Inferior parietal cortex (tissue), 1 donor: ENCODE data around the gene IFT22.
"Not testable (repeated sequence)": the region's sequence is repeated elsewhere in the genome, so short reads cannot be mapped to it uniquely, and the experiment has no call there.

Source experiments
- DNase-seq: peaks from one replicate; pipeline ENCODE4 v3.0.0-alpha.2; 2016; ENCODE audit errors: extremely low spot score

IFT22 gene

GRCh38 chr7:101308245-101309085 lies 13.1 kb downstream of the IFT22 start:
- no peak for DNase-seq

GRCh38 chr7:101306307-101306706 lies 15.3 kb downstream of the IFT22 start:
- no peak for DNase-seq

DNA sequence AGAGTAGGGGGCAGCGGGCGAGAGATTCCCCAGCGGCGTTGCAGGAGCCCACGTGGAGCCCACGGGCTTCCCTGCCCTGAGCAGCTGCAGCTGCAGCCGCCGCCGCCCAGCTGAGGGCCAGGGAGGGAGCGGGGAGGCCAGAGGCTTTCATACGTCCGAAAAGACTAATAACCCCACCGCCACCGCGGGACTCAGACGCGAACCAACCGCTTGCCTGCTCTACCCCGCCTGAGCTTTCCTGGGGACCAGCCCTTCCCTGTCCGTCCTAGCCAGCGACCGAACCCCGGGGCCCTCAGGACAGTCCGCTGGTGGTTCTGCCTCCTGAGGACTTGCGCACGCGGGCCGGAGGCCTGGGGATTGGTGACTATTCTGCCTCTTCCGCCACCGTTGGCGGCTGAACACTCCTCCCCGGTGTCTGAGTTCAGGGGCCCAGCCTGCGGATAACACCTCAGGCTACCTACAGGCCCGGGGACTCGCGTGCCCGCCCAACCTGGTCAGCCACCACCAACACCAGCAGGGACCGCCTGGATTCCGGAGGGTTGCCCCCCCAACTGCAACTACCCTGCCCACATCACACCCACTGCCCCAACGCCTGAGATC lies 18.4 kb downstream of the IFT22 start:
- DNase-seq: no peak

DNA sequence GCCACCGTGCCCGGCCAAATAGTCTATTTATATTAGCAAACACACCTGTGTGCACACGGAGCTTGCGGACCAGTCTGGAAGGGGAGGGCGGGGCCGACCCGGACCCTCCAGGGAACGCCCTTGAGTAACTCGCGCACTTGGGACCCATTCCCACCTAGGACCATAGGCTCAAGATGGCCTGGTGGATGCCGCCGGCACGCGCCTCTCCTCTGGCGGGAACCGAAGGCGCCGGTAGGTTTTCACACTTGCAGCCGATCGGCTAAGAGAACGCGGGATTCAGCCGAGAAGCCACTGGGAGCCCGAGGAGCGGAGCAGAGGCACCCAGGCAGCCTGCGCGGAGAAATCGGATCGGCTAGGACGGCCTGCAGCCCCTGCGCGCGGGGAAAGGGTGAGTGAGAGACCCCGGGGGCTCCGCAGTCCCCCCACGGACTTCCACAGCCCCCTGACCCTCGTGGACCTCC lies 18.9 kb downstream of the IFT22 start:
- no peak for DNase-seq

DNA sequence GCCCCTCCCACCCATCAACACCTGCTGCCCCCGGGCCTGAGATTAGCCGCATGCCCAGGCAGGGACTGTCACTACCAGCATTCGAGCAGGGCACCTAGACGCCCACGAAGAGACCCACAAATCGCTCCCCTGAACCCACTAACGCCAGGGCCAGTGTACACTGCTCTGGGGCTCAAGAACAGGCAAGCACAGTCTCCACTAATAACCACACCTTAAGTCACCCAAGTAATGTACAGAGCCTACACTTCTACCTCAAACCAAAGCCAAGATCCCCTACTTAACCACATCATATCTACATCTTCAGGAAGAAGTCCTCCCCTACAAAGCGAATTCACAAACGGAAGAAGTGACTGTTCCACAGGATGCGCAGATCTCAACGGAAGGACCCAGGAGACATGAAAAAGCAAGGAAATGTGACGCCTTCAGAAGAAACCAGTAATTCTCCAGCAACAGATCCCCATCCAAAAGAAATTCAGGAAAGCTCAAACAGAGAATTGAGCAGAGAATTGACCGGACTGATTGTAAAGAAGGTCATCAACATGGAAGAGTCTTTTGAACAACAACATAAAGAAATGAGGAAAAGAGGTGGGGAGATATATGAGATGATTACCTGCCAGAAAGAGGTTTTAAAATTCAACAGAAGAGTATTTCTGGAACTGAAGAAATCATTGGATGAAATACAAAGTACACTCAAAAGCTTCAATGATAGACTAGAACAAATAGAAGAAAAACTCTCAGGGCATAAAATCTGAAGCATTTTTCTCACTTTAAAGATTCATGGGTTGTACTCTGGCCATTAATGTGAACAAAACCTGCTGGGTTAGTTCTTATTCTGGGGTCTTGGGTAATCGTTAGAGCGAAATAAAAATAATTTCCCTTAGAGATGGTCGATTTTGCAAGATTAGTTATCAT lies 20.9 kb downstream of the IFT22 start:
- no peak for DNase-seq

- no peak for DNase-seq
Measured at GRCh38 chr7:101299511-101300464, 21.8 kb downstream of the IFT22 start.

DNA sequence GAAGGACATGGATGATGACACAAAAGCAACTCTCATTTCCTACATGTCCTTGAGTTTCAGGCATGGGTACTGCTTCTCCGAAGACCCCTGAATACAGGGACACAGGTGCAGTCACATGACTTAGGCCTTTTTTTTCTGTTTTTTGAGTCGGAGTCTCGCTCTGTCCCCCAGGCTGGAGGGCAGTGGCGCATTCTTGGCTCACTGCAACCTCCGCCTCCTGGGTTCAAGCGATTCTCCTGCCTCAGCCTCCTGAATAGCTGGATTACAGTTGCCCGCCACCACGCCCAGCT lies 26.8 kb downstream of the IFT22 start:
- DNase-seq: no peak

DNA sequence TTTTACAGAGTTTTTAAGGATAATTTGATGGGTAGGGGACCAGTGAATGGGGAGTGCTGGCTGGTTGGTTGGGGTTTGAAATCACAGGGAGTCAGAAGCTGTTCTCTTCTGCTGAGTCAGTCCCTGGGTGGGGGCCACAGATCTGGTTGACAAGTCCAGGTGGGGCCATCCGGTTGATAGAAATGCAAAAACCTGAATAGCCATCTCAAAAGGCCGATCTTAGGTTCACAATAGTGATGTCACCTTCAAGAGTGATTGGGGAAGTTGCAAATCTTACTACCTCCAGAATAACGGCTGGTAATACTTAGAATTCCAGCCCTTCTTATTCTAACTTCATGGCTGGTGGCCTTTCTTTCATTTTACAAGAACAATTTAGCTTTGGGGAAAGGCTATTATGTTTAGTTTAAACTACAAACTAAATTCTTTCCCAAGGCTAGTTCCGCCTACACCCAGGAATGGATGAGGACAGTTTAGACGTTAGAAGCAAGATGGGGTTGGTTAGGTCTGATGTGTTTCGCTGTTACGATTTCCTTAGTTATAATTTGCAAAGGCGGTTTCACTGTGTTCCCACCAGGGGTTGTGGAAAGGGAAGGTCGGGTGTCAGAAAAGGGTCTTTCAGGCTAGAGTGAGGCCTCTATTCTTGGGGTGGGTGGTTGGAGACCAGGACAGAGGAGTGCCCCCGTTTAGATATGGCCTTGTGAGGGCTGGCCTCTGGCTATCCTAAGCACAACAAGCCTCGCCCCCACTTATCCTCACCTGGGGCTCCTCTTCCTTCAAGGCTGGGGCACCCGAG lies 27.4 kb downstream of the IFT22 start:
- no peak for DNase-seq

- DNase-seq: not testable (repeated sequence)
Measured at GRCh38 chr7:101293069-101294021, 28.3 kb downstream of the IFT22 start.

DNA sequence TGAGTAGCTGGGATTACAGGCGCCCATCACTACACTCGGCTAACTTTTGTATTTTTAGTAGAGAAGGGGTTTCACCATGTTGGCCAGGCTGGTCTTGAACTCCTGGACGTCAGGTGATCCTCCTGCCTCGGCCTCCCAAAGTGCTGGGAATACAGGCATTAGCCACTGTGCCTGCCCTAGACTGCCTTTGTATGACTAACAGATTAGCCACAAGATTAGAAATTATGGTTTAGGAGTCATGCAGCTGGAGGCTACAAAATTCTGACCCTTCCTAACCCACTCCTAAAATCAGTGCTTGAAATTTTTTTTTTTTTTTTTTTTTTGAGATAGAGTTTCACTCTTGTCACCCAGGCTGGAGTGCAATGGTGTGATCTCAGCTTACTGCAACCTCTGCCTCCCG lies 29.0 kb downstream of the IFT22 start:
- not testable (repeated sequence) for DNase-seq

GRCh38 chr7:101290186-101291037 lies 31.2 kb downstream of the IFT22 start:
- DNase-seq: peak; percentile 58

- DNase-seq: not testable (repeated sequence)
Measured at GRCh38 chr7:101289687-101290086, 31.9 kb downstream of the IFT22 start.

DNA sequence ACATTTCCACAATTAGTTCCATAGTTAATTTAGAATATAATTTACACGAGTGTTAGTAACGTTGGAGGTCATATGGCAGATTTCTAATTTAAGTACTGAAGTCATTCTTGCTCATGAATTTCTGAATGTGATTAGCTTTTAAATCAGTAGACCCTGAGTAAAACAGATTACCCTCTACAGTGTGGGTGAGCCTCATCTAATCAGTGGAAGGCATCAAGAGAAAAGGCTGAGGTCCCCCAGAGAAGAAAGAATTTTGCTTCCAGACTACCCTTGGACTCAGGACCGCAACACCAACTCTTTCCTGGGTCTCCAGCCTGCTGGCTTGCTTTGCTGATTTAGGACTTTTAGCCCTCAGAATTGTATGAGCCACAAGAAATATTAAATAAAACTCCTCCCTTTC lies 33.2 kb downstream of the IFT22 start:
- DNase-seq: no peak

DNA sequence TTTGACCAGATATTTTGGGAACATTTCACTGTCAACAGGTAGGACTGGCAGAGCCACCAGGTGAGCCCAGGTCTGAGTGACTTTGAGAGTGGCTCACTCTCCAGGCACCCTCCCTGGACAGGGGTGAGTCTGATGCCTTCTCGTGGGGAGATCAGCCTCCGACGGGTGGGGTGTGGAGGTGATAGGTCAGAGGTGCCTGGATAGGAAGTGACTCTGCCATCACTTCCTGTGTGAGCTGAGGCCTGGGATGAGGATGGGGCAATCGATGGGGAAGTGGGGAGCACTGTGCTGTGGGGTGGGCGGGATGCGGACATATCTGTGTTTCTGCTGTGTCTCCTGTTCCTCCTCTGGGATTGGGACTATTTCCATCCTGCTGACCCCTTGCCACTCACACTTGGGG lies 34.6 kb downstream of the IFT22 start:
- no peak for DNase-seq

DNA sequence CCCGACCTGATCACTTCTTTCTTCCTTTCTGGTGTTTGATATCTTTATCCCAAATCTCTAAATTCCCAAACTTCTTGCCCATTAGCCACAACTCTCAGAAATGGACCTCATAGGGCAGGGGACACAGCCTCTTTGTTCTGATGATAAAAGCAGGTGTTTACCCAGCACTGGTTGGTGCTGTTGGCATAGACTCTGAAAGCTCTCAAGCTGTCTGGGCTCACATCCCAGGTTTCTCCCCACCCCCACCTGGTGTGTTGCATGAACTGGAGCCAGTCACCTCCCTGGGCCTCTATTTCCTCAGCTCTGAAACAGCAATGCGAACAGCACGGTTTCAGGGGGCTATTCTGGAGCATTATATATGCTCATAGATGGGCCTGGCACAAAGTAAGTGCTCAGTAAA lies 35.7 kb downstream of the IFT22 start:
- not testable (repeated sequence) for DNase-seq

GRCh38 chr7:101285171-101285570 lies 36.4 kb downstream of the IFT22 start:
- no peak for DNase-seq

DNA sequence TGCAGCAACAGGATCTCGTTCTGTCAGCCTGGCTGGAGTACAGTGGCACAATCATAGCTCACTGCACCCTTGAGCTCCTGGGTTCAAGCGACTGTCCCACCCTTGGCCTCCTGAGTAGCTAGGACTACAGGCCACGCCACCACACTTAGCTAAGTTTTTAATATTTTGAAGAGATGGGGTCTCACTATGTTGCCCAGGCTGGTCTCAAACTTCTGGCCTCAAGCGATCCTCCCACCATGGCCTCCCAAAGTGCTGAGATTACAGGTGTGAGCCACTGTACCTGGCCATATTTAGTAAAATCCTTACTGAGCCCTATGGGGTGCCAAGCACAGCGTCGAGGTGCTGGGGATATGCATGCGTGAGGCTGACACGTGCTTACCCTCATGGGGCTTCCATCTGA lies 40.7 kb downstream of the IFT22 start:
- not testable (repeated sequence) for DNase-seq
